NCI-H1092 treated with DMSO at 0.1 percent for 48 hours (cell line): ENCODE data around the gene RAP1GAP.
A peak's percentile ranks its signal among the peaks of the same experiment; 100 is the strongest.

Experiments
- DNase-seq: peaks from one replicate; lab custom pipeline; 2025; lab: John Stamatoyannopoulos, UW

RAP1GAP gene

DNA sequence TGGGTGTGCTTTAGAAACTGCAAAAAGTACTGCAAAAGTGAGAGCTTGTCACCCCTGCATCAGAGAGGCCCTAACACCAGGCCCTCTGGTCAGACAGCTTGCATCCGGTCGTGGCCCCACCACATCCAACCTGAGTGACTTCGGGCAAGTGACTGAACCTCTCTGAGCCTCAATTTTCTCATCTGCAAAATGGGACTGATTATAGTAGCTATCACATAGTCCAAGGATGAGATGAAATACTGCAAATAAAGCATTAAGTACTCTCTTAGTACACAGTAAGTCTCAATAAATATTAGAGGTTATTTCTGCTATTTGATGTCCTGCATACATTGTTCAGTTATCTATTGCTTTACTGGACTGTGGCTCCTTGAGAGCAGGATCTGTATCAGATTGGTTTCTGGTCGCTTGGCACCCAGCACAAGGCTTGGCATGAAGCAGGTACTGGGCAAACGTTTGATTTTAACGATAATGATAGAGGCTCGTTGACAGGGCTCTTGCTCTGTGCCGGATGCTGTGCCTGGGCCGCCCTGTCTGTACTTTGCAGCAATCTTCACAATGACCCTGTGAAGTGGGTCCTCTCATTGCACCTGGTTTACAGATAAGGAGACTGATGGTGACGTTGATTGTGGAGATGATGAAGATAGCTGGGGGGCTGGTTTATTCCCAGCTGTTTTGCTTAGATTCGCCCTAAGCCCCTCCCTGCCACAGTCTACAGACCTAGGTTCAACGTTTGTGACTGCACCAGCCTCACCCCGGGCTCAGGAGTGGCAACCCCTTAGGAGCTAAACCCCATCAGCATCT lies 43.6 kb downstream of the RAP1GAP start:
- DNase-seq, result peak; percentile 58

- DNase-seq, result peak; percentile 75
Observed at GRCh38 chr1:21624571-21625389, 44.4 kb downstream of the RAP1GAP start.

GRCh38 chr1:21623410-21623961 lies 45.7 kb downstream of the RAP1GAP start:
- peak; percentile 83 for DNase-seq

DNA sequence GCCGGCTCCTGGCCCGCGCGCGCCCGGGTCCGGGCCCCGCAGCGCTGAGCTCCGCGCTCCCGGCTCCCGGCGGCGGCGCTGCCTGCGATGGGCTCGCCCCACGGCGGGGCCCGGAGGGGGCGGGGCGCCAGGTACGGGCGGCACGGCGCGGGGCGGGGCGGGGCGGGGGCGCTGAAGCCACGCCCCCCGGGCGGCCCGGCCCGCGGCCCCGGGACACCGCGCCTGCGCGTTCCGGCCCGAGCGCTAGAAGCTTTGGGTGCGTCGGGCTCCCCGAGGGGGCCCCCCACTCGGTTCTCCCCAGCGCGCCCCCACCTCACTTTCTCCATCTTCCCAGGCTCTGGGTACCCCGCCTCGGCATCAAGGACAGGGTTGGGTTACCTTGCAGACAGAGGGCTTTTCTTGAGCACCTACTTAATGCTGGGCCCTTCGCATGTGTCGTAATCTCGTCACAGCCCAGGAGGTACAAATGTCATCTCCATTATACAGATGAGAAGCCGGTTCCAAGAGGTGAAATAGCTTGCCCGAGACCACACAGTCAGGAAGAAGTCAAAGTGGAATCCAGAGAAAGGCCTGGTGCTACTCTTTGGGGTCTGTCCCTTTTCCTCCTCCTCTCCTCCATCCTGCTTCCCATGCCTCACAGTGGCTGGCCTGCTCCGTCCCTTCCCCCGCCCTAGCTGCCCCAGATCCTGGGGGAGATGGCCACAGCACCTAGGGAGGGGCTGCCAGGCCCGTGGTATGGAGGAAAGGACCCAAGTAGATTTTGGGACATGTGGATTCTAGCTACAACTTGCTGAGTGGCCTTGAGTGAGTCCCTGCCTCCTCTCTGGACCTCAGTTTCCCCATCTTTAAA lies 46.5 kb downstream of the RAP1GAP start:
- no peak for DNase-seq

DNA sequence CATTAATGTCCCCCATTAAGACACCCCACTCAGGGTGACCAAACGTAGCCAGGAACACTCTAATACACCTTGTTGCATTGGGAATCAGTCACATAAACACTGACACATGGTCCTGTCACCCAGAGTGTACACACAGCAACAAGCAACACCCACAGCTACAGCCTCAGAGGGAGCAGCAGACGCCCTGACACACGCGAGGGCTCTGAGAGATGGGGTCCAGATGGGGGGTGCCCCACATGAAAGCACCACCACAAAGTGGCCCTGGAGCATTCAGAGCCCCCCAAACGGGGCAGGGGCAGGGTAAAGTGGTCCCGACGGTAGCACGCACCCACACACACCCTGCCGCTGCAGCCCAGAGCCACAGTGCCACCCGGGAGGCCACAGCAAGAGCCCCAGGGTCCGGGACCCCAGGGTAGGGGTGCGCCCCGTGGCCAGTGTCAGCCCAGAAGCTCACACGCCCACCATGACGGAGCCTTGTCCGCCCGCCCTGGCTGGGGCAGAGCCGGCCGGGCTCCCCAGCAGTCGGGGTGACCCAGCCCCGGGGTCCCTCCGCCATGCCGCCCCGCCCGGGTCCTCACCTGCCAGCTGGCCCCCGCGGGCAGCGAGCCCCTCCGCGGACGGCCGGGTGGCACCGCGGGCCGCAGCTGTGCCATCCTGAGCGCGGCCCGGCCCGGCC lies 47.3 kb downstream of the RAP1GAP start:
- no peak for DNase-seq

GRCh38 chr1:21621051-21621450 lies 48.1 kb downstream of the RAP1GAP start:
- DNase-seq, result no peak

GRCh38 chr1:21620496-21620895 lies 48.7 kb downstream of the RAP1GAP start:
- DNase-seq, result peak; percentile 60

DNA sequence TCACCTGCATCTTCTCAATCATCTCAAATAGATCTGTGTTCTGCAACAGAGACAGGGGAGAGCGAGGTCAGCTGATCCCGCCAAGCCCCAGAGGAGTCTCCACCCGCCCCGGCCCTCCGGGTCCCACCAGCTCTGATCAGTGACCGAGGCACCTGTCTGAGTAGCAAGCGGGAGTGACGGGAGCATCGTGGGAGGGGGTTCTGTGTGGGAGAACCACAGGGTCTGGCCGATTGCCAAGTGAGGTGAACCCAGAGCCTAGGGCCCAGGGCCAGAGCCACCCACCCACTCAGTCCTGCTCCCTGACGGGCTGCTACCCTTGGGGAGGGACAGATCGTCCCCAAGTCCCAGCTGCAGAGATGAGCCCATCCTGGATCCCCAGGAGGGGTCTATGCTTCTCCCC lies 49.1 kb downstream of the RAP1GAP start:
- DNase-seq, result peak; percentile 26

DNA sequence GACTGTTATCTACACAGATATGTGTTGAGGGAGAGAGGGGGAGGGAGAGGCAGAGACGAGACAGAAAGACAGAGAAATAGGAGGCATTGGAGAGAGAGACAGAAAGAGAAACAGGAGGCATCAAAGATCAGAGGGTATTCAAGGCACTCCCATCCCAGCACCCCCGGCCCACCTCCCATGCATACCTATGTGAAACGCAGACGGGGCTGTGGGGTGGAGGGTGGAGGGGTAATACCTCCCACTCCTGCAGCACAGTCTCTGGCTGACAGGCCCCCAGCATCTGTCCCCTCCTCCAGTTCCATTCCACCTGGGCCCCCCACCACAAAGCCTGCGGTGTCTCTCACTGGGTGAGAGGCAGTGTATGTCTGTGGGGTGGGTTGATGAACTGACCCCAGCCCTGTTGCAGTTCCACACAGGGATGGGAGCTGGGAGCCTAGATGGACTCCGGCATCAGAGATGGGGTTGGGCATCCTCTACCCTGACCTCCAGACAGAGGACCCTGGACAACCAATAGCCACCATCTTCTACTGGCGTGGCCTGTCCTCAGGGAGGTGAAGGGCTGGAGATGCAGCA lies 49.7 kb downstream of the RAP1GAP start:
- no peak for DNase-seq

GRCh38 chr1:21618561-21619374 lies 50.4 kb downstream of the RAP1GAP start:
- peak; percentile 8 for DNase-seq

DNA sequence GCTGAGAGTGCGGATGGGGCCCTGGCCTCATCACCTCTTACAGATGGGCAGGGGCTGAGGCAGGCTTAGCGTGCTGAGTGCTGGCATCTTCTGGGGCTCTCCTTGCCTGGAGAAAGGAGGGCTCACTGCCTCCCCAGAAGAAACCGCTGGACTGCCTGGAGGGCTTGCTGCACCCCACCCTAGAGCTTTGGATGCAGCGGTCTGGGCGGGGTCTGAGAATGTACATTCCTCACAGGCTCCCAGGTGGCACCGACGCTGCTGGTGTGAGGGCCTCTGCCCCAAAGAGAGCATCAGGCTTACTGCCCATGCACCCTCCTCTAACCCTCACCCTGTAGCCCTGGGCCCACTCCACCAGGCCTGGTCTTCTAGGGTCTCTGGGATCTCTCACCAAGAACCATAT lies 51.1 kb downstream of the RAP1GAP start:
- DNase-seq, result no peak

- no peak for DNase-seq
Observed at GRCh38 chr1:21617126-21617738, 51.9 kb downstream of the RAP1GAP start.

DNA sequence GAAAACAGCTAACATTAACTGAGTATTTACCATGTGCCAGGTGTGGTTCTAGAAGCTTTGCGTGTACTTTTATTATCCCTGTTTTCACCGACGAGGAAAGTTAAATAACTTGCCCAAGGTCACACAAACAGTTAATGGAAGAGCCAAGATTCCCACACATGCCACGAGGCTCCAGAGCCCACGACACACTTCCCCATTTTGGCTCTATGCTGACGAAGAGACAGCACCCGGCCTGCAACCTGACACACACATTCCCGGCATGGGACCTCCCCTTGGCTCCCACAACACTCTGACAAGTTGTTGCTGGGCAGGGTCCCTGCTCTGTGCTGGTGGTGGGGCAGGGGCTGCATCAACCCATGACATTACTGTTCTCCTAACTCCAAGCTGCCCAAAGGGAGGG lies 52.8 kb downstream of the RAP1GAP start:
- no peak for DNase-seq

- no peak for DNase-seq
Observed at GRCh38 chr1:21614419-21615115, 54.6 kb downstream of the RAP1GAP start.

DNA sequence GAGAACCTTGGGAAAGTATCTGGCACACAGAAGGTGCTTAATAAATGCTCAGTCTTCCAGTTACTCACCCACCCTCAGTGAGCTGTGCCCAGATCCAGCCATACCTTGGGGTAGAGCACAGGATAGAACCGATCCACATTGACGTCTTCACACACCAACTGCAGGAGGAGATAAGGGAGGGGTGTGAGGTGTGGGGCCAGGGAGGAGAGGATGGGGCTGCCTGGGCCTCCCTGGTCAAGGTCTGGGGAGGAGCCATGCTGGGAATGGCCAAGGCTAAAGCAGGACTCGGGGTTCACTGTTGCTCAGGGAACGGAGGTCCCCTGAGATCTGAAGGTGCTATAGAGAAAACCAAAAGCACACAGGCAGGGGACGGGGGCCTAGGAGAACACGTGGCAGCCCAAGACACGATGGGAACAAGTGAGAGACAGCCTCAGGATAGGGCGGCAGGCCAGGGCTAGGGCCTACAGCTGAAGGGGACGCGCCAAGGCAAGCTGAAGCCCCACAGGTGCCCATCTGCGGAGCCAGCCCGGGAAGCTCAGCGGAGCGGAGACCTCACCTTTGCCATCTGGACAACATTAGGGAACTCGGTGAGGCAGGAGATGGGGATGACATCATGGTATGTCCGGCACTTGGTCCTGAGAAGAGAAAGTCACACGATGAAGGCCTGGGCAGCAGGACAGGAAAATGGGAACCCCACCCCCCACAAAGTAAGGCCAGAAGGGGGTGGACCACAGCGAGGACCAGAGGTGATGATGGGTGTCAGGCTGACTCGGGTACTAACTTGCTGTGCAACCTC lies 55.9 kb downstream of the RAP1GAP start:
- DNase-seq, result no peak

GRCh38 chr1:21612057-21612456 lies 57.1 kb downstream of the RAP1GAP start:
- no peak for DNase-seq

GRCh38 chr1:21610989-21611785 lies 58.0 kb downstream of the RAP1GAP start:
- no peak for DNase-seq
